Activated T-cell treated with anti-CD3 and anti-CD28 coated beads for 1 hour (primary cell): ENCODE measurements around the gene TRDMT1.

Experiments used
- DNase-seq: peaks from one replicate; pipeline ENCODE4 v3.0.0-alpha.2; 2020; ENCODE audit warnings: low read depth

The TRDMT1 gene

GRCh38 chr10:17210361-17210760 lies 8.9 kb upstream of the TRDMT1 start:
- DNase-seq, result no peak

GRCh38 chr10:17209881-17210280 lies 8.4 kb upstream of the TRDMT1 start:
- no peak for DNase-seq

- no peak for DNase-seq
Measured at GRCh38 chr10:17209302-17209701, 7.8 kb upstream of the TRDMT1 start.

GRCh38 chr10:17208476-17208875 lies 7.0 kb upstream of the TRDMT1 start:
- DNase-seq, result no peak

GRCh38 chr10:17206210-17206709 lies 4.8 kb upstream of the TRDMT1 start:
- no peak for DNase-seq

- DNase-seq, result no peak
Measured at GRCh38 chr10:17203416-17203815, 1.9 kb upstream of the TRDMT1 start.

- DNase-seq, result no peak
Measured at GRCh38 chr10:17202999-17203398, 1.5 kb upstream of the TRDMT1 start.

GRCh38 chr10:17202506-17202905 lies 1.0 kb upstream of the TRDMT1 start:
- no peak for DNase-seq

GRCh38 chr10:17201794-17202116 lies 283 bp upstream of the TRDMT1 start:
- DNase-seq, result no peak

- DNase-seq, result no peak
Measured at GRCh38 chr10:17200001-17200911, 1.2 kb downstream of the TRDMT1 start.

- DNase-seq, result no peak
Measured at GRCh38 chr10:17199351-17199804, 2.1 kb downstream of the TRDMT1 start.

GRCh38 chr10:17196573-17196972 lies 4.9 kb downstream of the TRDMT1 start:
- no peak for DNase-seq

- DNase-seq, result no peak
Measured at GRCh38 chr10:17196045-17196444, 5.4 kb downstream of the TRDMT1 start.

- DNase-seq, result no peak
Measured at GRCh38 chr10:17195083-17195482, 6.4 kb downstream of the TRDMT1 start.

- DNase-seq, result no peak
Measured at GRCh38 chr10:17190602-17191001, 10.9 kb downstream of the TRDMT1 start.

GRCh38 chr10:17188644-17189172 lies 12.8 kb downstream of the TRDMT1 start:
- DNase-seq, result no peak

- DNase-seq, result no peak
Measured at GRCh38 chr10:17185873-17186272, 15.6 kb downstream of the TRDMT1 start.

GRCh38 chr10:17183110-17183509 lies 18.4 kb downstream of the TRDMT1 start:
- no peak for DNase-seq

GRCh38 chr10:17181751-17182150 lies 19.7 kb downstream of the TRDMT1 start:
- no peak for DNase-seq

- DNase-seq, result no peak
Measured at GRCh38 chr10:17181110-17181509, 20.4 kb downstream of the TRDMT1 start.

GRCh38 chr10:17179002-17179401 lies 22.5 kb downstream of the TRDMT1 start:
- DNase-seq, result no peak

GRCh38 chr10:17178006-17178405 lies 23.5 kb downstream of the TRDMT1 start:
- no peak for DNase-seq

GRCh38 chr10:17177014-17177413 lies 24.5 kb downstream of the TRDMT1 start:
- DNase-seq, result no peak

GRCh38 chr10:17176091-17176490 lies 25.4 kb downstream of the TRDMT1 start:
- no peak for DNase-seq
